ENCODE data around the gene ABHD15.

DNA sequence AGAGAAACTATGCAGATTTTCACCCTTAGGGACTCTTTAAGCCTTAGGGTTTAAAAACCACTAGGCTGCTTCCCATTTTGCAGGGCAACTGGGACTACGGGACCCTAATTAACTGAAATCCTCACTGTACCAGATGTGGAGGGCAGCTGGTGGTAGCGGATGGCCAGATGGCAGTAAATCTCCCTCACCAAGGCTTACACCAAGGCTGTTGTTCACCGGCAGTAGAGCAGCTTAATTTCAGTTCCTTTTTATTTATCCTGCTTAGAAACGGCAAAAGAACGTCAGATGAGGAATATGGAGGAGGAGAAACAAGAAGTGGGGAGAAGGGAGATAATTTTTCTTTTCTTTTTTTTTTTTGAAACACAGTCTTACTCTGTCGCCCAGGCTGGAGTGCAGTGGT, 6.5 kb downstream of the ABHD15 start:
- TF ChIP-seq POLR2AphosphoS5 (IDR thresholded peaks at IDR 0.05) (peak in 1 of 3 donors; percentile 38), POLR2A (IDR thresholded peaks at IDR 0.05) (no peak)
- TF ChIP-seq, protein P1, sequence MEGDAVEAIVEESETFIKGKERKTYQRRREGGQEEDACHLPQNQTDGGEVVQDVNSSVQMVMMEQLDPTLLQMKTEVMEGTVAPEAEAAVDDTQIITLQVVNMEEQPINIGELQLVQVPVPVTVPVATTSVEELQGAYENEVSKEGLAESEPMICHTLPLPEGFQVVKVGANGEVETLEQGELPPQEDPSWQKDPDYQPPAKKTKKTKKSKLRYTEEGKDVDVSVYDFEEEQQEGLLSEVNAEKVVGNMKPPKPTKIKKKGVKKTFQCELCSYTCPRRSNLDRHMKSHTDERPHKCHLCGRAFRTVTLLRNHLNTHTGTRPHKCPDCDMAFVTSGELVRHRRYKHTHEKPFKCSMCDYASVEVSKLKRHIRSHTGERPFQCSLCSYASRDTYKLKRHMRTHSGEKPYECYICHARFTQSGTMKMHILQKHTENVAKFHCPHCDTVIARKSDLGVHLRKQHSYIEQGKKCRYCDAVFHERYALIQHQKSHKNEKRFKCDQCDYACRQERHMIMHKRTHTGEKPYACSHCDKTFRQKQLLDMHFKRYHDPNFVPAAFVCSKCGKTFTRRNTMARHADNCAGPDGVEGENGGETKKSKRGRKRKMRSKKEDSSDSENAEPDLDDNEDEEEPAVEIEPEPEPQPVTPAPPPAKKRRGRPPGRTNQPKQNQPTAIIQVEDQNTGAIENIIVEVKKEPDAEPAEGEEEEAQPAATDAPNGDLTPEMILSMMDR (IDR thresholded peaks at IDR 0.05 in 8 of 11, conservative IDR thresholded peaks at IDR 0.05 in 3 of 11), result no peak

All from spleen (tissue), 7 donors.